ENCODE data around the gene SLC26A1. TPM values are rescaled to one million over a fixed set of nuclear protein-coding genes. Genes with fewer than 3 reads are reported as not detected.
"Not testable (repeated sequence)": the region's sequence is repeated elsewhere in the genome, so short reads cannot be mapped to it uniquely, and the experiment has no call there.

Gene SLC26A1
- total and polyA plus RNA-seq, 3 experiments from 2014 or later, result 1.1 TPM; not detected in 2

- Histone ChIP-seq H3K4me3 (ENCODE audit: low read length) (no peak overlapping the region), H3K4me1 (ENCODE audit: insufficient read depth, low read length) (no peaks in the 10 kb centered on the region), H3K27ac (ENCODE audit: low read depth, low read length) (no peak overlapping the region), H3K27me3 (ENCODE audit: insufficient read depth, low read length, poor library complexity, severe bottlenecking) (no peaks in the 10 kb centered on the region), H3K36me3 (ENCODE audit: insufficient read depth, low read length) (no peaks in the 10 kb centered on the region), H3K9me3 (ENCODE audit: low read length) (no peaks in the 10 kb centered on the region)
- peaks cover 0 to 14% (median 4%) of the 10 kb centered on the region in 3 donors for H3K36me3 Mint-ChIP-seq
- DNase-seq, result peak in 1 of 5 donors; percentile 27
- no peak overlapping the region for H3K4me3 Mint-ChIP-seq
- POLR2A ChIA-PET, result interaction anchor here (0.6 kb wide), 1 partner anchor 11 kb away, joined by 8 read pairs; no protein-coding TSS in a partner anchor
- no peaks in the 10 kb centered on the region for H3K27me3 Mint-ChIP-seq
- peak overlapping the region in 1 of 8 donors; percentile 46 for H3K27ac Mint-ChIP-seq
- H3K4me1 Mint-ChIP-seq, result peaks cover 0 to 3% (median 0%) of the 10 kb centered on the region in 3 donors
- CTCF ChIA-PET, result no interaction called here
- no peaks in the 10 kb centered on the region for H3K9me3 Mint-ChIP-seq
Observed at GRCh38 chr4:946517-947471, 46.4 kb downstream of the SLC26A1 start.

- H3K27ac Mint-ChIP-seq, result no peak overlapping the region
- Histone ChIP-seq H3K27ac (ENCODE audit: low read depth, low read length) (no peak overlapping the region), H3K4me3 (ENCODE audit: low read length) (no peak overlapping the region), H3K36me3 (ENCODE audit: insufficient read depth, low read length) (no peaks in the 10 kb centered on the region), H3K4me1 (ENCODE audit: insufficient read depth, low read length) (no peaks in the 10 kb centered on the region), H3K9me3 (ENCODE audit: low read length) (no peaks in the 10 kb centered on the region), H3K27me3 (ENCODE audit: insufficient read depth, low read length, poor library complexity, severe bottlenecking) (no peaks in the 10 kb centered on the region)
- ChIA-PET CTCF (no interaction called here), POLR2A (interaction anchor here (0.6 kb wide), 1 partner anchor 12 kb away, joined by 8 read pairs; no protein-coding TSS in a partner anchor)
- no peak for DNase-seq
- H3K27me3 Mint-ChIP-seq, result no peaks in the 10 kb centered on the region
- H3K4me3 Mint-ChIP-seq, result no peak overlapping the region
- H3K9me3 Mint-ChIP-seq, result no peaks in the 10 kb centered on the region
- peaks cover 0 to 3% (median 0%) of the 10 kb centered on the region in 3 donors for H3K4me1 Mint-ChIP-seq
- H3K36me3 Mint-ChIP-seq, result peaks cover 0 to 14% (median 4%) of the 10 kb centered on the region in 3 donors
Observed at GRCh38 chr4:946103-946450, 47.1 kb downstream of the SLC26A1 start.

DNA sequence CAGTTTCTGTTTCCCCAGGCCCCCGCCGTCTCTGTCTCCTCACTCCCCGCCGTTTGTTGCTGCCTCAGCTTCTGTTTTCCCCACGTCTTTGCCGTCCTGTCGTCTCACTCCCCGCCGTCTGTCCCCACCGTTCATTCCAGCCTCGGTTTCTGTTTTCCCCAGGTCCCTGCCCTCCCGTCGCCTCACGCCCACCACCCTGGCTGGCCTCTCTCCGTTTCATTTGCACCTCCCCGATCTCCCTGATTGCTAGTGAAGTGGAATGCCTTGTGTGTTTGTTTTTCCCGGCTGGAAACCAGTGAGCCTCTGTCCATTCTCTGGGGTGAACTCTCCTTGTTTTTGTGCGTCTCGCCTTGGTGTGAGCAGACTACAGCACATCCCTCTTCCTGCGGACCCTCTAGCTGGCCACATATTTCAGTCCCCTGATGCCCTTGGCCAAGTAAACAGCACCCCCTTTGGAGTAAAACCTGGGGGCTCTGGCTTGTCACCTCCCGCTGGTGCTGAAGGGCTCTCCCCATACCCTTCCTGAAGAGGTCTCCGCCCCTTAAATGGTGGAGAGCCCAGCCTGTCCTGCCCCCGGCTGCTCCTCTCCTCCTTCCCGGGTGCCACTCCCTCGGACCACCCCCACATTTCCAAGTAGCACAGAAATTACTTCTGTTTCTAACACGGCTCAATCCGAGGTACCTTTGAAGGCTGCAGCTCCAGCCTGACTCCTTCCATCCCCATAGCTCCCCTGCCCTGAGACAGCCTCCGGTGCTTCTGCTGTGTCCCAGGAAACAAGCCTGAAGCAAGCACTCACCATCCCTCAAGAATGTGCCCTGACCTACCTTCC lies 47.7 kb downstream of the SLC26A1 start:
- H3K27ac Mint-ChIP-seq, result peak overlapping the region in 1 of 8 donors; percentile 29
- ChIA-PET POLR2A (interaction anchor here (0.6 kb wide), 1 partner anchor 13 kb away, joined by 8 read pairs; no protein-coding TSS in a partner anchor), CTCF (no interaction called here)
- Histone ChIP-seq H3K4me3 (ENCODE audit: low read length) (no peak overlapping the region), H3K27me3 (ENCODE audit: insufficient read depth, low read length, poor library complexity, severe bottlenecking) (no peaks in the 10 kb centered on the region), H3K4me1 (ENCODE audit: insufficient read depth, low read length) (no peaks in the 10 kb centered on the region), H3K36me3 (ENCODE audit: insufficient read depth, low read length) (no peaks in the 10 kb centered on the region), H3K9me3 (ENCODE audit: low read length) (no peaks in the 10 kb centered on the region), H3K27ac (ENCODE audit: low read depth, low read length) (no peak overlapping the region)
- H3K4me3 Mint-ChIP-seq, result peak overlapping the region in 1 of 7 donors; percentile 66
- DNase-seq, result peak in 1 of 5 donors; percentile 33
- H3K36me3 Mint-ChIP-seq, result peaks cover 0 to 14% (median 4%) of the 10 kb centered on the region in 3 donors
- H3K9me3 Mint-ChIP-seq, result no peaks in the 10 kb centered on the region
- H3K27me3 Mint-ChIP-seq, result no peaks in the 10 kb centered on the region
- H3K4me1 Mint-ChIP-seq, result peaks cover 0 to 3% (median 0%) of the 10 kb centered on the region in 3 donors

DNA sequence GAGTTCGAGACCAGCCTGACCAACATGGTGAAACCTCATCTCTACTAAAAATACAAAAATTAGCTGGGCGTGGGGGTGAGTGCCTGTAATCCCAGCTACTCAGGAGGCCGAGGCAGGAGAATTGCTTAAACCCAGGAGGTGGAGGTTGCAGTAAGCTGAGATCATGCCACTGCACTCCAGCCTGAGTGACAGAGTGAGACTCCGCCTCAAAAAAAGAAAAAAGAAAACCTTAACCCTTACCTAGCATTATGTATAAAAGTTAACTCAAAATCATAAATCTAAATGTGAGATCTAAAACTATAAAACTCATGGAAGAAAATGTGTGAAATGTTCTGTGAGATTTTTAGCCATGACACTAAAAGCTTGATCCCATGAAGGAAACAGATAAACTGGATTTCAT lies 53.7 kb downstream of the SLC26A1 start:
- H3K36me3 Mint-ChIP-seq; DNase-seq; POLR2A ChIA-PET; H3K4me1 ChIP-seq (ENCODE audit: insufficient read depth, low read length); H3K27ac ChIP-seq (ENCODE audit: low read depth, low read length); H3K9me3 ChIP-seq (ENCODE audit: low read length); H3K27ac Mint-ChIP-seq; H3K9me3 Mint-ChIP-seq; H3K36me3 ChIP-seq (ENCODE audit: insufficient read depth, low read length); H3K4me3 Mint-ChIP-seq; H3K27me3 ChIP-seq (ENCODE audit: insufficient read depth, low read length, poor library complexity, severe bottlenecking); H3K4me3 ChIP-seq (ENCODE audit: low read length); H3K4me1 Mint-ChIP-seq; H3K27me3 Mint-ChIP-seq: not testable (repeated sequence)
- CTCF ChIA-PET, result interaction anchor here (1.3 kb wide), 1 partner anchor 173 kb away, joined by 3 read pairs; no protein-coding TSS in a partner anchor

Other genes with a start within 250 kb of the SLC26A1 start
- gene CPLX1, start 167.3 kb downstream of the SLC26A1 start, total RNA-seq, result under 1 TPM; 0.13 to 0.16 TPM
- not detected for gene CPLX1, start 167.3 kb downstream of the SLC26A1 start, polyA plus RNA-seq
- 100 to 1,000 TPM; 112 to 118 TPM for gene GAK, start 61.1 kb downstream of the SLC26A1 start, total RNA-seq
- gene GAK, start 61.1 kb downstream of the SLC26A1 start, polyA plus RNA-seq, result 82.9 TPM
- 10 to 100 TPM; 17.6 to 21.5 TPM for gene TMEM175, start 60.9 kb downstream of the SLC26A1 start, total RNA-seq
- gene TMEM175, start 60.9 kb downstream of the SLC26A1 start, polyA plus RNA-seq, result 16.9 TPM
- gene DGKQ, start 19.8 kb downstream of the SLC26A1 start, total RNA-seq, result 10 to 100 TPM; 17.2 to 19.6 TPM
- gene DGKQ, start 19.8 kb downstream of the SLC26A1 start, polyA plus RNA-seq, result 26.2 TPM
- 10 to 100 TPM; 18.7 to 19.1 TPM for gene IDUA, start 6.4 kb downstream of the SLC26A1 start, total RNA-seq
- gene IDUA, start 6.4 kb downstream of the SLC26A1 start, polyA plus RNA-seq, result 9.3 TPM
- gene FGFRL1, start 18.2 kb upstream of the SLC26A1 start, total RNA-seq, result 10 to 100 TPM; 12.3 to 14.5 TPM
- gene FGFRL1, start 18.2 kb upstream of the SLC26A1 start, polyA plus RNA-seq, result 1.4 TPM
- gene RNF212, start 120.2 kb upstream of the SLC26A1 start, total RNA-seq, result 1 to 10 TPM; 1.2 TPM
- gene RNF212, start 120.2 kb upstream of the SLC26A1 start, polyA plus RNA-seq, result 2.0 TPM
- 1 to 10 TPM; 2.7 to 3.1 TPM for gene SPON2, start 179.2 kb upstream of the SLC26A1 start, total RNA-seq
- 43.9 TPM for gene SPON2, start 179.2 kb upstream of the SLC26A1 start, polyA plus RNA-seq